ENCODE results near the gene ETFDH.
A peak's percentile ranks its signal among the peaks of the same experiment; 100 is the strongest.
"Not testable (repeated sequence)": the region's sequence is repeated elsewhere in the genome, so short reads cannot be mapped to it uniquely, and the experiment has no call there.

The ETFDH gene

DNA sequence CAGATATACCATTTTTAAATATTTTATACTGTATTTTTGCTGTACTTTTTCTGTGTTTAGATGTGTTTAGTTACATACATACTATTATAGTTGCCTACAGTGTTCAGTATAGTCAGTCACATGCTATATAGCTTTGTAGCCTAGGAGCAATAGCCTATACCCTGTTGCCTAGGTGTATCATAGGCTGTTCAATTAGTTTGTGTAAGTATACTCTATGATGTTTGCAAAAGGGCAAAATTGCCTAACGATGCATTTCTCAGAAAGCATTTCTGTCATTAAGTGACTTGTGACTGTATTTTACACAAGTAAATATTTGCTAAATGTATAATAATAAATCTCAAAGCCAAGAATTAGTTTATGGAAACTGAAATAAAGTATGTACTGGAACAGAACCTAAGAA, 9.5 kb downstream of the ETFDH start:
- no peak for DNase-seq

GRCh38 chr4:158682066-158682465, 10.0 kb downstream of the ETFDH start:
- DNase-seq: no peak

DNA sequence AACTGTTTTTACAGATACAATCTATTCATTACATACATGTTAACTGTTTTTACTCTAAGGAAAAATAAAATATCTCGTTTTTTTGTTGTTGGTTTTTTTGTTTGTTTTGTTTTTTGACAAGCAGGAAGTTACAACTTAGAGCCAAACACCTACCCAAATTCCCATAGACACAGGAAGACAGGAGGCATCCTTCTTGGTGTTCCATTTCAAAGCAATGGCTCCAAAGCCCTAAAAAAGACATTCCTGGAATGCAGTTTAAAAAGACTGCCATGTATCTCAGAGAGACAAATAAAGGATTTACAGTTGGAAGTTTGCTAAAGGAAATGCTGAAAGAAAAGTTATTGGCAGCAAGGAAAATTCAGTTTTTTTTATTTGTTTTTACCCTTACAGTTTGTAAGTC, 16.7 kb downstream of the ETFDH start:
- DNase-seq: no peak

DNA sequence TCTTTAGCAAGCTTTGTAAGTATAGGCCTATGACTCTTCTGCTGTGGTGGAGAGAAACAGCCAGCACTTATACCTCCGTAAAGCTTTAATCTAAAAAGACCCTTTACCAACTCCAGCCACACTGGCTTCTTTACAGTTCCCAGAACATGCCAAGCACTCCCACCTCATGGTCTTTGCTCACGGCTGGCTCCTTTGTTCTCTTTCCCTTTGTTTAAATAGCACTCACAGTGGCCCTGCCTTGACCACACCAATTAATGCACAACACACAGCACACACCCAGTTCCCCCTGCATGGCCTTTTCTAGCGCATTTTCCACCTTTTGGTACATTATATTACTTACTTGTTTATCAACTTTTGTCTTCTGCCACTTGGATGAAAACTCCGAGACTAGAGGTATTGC, 32.2 kb downstream of the ETFDH start:
- no peak for DNase-seq

- no peak for DNase-seq
These were observed 38.7 kb downstream of the ETFDH start for GRCh38 chr4:158710814-158711213.

DNA sequence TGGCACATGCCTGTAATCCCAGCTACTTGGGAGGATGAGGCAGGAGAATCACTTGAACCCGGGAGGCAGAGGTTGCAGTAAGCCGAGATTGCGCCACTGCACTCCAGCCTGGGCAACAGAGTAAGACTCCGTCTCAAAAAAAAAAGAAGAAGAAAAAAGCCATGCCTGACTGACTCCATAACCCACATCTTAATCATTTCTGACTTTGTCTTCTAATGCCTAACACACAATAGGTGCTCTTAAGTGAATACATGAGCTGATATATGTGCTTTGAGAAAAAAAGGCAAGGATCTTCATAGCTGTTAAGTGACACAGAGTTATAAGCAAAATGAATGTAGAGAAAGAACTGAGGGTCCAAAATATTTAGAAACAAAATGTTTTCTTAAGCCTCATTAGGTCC, 40.5 kb downstream of the ETFDH start:
- DNase-seq: not testable (repeated sequence)

DNA sequence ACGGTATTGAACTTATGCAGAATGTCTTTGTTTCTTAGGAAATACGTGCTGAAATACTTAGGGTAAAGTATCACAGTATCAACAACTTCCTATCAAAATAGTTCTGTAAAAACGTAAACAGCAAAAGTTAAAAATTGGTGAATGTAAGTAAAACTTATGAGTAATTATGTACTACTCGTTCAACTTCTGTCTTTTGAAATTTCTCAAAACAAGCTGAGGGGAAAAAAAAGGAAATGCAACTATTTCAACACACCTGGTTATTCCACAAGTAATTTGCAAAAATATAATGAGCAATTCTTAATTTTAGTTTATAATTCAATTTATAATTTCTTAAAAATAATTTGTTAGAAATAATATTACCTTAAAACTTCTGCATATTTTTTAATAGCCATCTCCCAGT, 42.8 kb downstream of the ETFDH start:
- no peak for DNase-seq

GRCh38 chr4:158715802-158716201, 43.7 kb downstream of the ETFDH start:
- no peak for DNase-seq

DNA sequence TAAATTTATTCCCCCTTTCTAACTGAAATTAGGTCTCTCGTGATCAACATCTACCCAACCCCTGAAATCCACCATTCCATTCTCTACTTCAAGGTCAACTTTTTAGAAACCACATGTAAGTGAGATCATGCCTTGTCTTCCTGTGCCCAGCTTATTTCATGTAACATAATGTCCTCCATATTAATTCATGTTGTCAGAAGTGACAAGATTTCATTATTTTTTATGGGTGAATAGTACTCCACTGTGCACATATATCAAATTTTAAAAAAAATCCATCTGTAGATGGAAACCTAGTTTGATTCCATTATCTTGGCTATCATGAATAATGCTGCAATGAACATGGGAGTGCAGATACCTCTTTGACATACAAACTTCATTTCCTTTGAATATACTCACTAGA, 49.6 kb downstream of the ETFDH start:
- DNase-seq: no peak

DNA sequence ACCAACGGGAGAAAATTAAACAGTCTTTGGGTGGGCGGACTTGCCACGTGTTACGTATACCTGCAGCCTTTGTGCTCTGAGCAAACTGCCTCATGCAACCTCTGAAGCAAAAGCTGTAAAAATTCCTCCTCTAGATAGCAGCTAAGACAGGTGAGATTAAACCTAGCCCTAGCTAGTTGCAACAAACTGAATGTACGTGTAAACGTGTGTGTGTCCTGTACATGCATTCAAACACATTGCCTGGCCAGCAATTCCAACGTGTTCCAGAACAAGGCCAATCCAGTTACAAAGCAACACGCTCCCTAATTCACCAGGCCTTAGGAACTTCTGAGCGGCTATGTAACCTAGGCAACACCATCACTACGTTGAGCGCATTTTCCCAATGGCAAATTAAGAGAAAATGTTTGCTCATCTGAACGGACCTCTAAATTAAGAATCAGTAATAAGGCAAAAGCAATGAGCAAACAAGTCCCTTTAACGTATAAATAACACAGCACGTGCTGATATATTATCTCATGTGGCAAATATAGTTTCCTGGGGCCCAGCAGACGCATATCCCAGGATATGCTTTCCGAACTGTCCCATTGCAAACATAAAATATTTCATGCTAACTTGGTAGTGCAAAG, 50.3 kb downstream of the ETFDH start:
- peak; percentile 11 to 18 for DNase-seq

GRCh38 chr4:158722917-158723793, 51.1 kb downstream of the ETFDH start, which contains the start of gene PPID:
Gene PPID (minus strand): TSS chr4:158723396. CDS start chr4:158723288, 108 bp downstream.
- peak; percentile 76 to 78 for DNase-seq

GRCh38 chr4:158724637-158725036, 52.5 kb downstream of the ETFDH start:
- no peak for DNase-seq

- no peak for DNase-seq
These were observed 54.5 kb downstream of the ETFDH start for GRCh38 chr4:158726633-158727032.

DNA sequence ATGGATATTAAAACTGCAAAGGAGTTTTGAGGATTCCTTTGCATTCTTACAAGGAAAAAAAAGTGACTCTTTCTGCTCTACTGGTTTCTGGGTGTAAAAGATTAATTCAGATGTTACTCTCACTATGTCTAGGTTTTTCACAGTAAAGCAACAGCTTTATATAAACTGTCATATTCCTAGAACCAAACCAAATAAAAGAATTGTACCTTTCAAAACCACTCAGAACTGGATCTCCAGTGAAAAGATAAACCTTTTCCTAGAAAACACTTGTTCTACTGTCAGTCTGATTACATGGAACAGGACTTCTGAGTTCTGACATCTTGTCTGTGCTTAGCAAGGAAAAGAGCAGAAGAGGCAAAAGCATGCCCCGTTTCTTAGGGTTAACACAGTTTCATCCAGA, 56.1 kb downstream of the ETFDH start:
- no peak for DNase-seq

DNA sequence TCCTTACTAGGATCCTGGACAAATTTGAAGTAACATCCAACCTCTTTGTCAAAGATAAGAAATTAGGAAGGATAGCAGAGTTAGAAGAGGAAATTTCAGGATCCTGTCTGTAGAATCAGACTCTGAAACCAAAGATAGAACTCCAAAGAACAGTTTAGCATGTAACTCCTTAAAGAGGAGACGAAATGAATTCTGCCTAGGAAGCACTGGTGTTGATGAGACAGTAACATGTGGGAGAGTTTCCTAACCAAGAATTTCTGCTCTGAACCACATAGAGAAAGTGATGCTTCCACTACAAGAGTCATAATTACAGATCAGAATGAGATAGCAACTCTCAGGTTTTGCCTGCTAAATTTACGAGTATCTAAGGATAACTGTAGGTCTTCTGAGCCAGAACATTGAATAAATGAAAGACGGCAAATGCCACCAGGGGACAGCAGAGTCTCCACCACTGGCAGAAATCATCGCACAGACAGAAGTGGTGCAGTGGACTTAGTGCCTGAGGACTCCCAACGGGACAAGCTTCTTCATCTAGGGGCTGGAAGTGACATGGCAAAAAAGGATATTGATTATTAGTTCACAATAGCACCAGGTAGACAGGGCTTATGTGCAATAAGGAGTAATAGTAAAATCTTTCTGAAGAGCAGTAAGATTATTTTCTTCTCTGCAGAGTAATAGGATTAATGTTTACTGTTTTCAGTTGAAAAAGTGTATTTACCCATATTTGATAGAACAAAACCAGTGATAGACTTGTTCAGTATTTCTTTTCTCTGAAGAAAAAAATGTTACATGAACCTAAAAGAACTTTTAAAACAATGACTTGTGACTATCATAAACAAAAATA, 57.8 kb downstream of the ETFDH start:
- peak; percentile 34 to 47 for DNase-seq

GRCh38 chr4:158738866-158739265, 66.8 kb downstream of the ETFDH start:
- no peak for DNase-seq

DNA sequence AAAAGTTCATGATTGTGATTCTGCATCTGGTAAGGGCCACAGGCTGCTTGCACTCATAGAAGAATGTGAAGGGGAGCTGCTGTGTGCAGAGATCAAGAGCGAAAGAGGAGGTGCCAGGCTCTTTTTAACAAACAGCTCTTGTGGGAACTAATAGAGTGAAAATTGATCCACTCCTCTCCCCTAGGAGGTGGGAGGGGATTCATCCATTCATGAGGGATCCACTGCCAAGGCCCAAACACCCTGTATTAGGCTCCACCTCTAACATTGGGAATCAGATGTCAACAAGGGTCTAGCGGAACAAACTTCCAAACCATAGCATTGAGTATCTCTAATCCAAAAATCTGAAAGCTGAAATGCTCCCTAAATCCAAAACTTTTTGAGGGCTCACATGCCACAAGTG, 67.5 kb downstream of the ETFDH start:
- no peak for DNase-seq

DNA sequence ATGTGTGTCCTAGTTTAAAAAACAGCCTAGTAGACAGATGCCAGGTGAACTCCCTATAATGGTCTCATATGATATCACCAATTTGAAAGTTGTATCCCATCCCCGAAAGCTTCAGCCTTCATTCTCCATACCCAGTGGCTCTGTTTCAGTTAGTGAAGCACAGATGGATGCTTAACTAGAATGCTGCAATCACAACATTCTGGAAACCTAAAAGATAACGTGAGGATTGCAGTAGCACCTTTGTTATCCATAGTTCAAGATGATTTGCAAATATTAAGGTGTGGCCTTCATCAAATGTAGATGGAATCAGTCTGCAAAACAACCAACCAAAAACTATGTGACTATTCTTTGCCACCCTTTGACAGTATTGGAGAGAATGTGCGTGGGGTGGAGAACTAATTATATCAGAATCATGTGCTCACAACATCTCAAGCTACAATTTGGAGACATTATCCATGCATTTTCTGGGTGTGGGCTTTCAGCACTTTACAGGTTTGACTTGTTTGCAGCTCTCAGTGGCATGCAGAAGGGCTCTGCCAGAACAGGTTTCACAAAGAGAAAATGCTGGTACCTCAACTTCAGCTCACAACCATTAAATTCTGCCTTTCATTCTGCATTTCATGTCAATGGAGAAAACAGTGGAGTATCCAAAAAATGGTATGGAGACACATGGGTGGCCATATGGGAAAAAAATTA, 69.4 kb downstream of the ETFDH start:
- DNase-seq: no peak

DNA sequence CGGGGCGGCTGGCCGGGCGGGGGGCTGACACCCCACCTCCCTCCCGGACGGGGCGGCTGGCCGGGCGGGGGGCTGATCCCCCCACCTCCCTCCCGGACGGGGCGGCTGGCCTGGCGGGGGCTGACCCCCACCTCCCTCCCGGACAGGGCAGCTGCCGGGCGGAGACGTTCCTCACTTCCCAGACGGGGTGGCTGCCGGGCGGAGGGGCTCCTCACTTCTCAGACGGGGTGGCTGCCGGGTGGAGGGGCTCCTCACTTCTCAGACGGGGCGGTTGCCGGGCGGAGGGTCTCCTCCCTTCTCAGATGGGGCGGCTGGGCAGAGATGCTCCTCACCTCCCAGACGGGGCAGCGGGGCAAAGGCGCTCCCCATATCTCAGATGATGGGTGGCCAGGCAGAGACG, 74.4 kb downstream of the ETFDH start:
- DNase-seq: not testable (repeated sequence)

DNA sequence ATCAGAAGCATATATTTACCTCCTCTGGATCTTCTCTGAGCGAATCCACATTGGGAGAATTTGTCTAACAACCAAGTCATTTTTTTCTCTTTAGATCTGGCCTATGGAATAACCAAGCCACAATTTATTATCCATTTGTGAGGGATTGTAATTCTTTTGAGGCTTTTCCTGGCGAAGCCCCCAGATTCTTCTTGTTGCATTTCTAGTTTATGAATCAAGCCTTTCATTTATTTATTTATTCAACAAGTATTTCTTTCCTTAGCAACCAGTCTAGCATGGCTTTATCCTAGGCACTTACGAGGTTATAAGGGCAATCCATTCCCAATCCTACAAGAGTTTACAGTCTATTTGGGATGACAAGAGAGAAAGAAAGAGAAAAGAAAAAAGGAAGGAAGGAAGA, 78.3 kb downstream of the ETFDH start:
- DNase-seq: no peak

DNA sequence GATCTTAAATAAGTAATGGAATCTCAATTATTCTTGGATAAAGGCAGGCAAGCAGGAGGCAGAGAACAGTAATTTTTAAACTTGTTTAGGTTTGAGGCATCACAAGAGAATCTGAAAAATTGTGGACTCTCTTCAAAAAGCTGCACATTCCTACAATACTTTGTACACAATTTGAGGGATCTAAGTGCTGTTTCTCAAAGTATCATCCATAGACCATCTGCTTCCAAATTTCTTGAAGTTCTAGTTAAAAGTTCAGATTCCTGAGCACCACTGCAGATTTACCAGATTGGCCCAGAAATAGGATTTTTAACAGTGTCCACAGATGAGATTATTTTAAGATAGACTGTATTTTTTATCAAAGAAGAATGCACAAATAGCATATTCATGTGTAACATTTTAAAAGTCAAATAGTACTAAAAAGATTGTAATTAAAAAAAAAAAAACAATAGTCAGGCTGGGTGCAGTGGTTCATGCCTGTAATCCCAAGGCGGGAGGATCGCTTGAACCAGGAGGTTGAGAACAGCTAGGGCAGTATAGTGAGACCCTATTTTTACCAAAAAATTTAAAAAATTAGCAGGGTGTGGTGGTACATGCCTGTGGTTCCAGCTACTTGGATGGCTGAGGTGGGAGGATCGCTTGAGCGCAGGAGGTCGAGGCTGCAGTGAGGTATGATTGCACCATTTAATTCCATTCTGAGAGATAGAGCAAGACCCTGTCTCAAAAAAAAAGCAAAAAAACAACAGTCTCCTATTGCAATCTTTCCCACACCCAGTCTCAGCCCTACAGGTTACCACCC, 82.5 kb downstream of the ETFDH start:
- no peak for DNase-seq

DNA sequence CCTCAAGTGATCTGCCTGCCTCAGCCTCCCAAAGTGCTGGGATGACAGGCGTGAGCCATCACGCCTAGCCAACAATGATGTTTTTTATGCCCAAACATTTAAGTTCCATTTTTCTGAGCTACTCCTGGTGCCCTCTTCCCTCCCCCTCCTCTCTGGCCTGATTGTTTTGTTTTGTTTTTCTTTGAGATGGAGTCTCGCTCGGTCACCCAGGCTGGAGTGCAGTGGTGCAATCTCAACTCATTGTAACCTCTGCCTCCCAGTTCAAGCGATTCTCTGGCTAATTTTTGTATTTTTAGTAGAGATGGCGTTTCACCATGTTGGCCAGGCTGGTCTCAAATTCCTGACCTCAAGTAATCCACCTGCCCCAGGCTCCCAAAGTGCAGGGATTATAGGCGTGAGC, 83.7 kb downstream of the ETFDH start:
- DNase-seq: not testable (repeated sequence)
